IPS-15b (cell line): Measurements from ENCODE around the gene SPHK1.

Experiments used
- H3K27me3 ChIP-seq: one replicate; pipeline ENCODE4 v1.6.1; 2013; ENCODE audit warnings: low read length; ENCODE audit not compliant: control insufficient read depth, insufficient read depth
- H3K36me3 ChIP-seq: one replicate; pipeline ENCODE4 v1.6.1; 2013; ENCODE audit warnings: low read length; ENCODE audit not compliant: control insufficient read depth, insufficient read depth
- H3K4me1 ChIP-seq: one replicate; pipeline ENCODE4 v1.6.1; 2013; ENCODE audit warnings: mild to moderate bottlenecking, low read length; ENCODE audit not compliant: control insufficient read depth, insufficient read depth
- H3K4me3 ChIP-seq: one replicate; pipeline ENCODE4 v1.5.1; 2013; ENCODE audit warnings: low read depth, low read length
- H3K9ac ChIP-seq: one replicate; pipeline ENCODE4 v1.6.1; 2013; ENCODE audit warnings: low read depth, mild to moderate bottlenecking, low read length
- H3K9me3 ChIP-seq: one replicate; pipeline ENCODE4 v1.6.1; 2013; ENCODE audit warnings: mild to moderate bottlenecking, low read length; ENCODE audit not compliant: control insufficient read depth, insufficient read depth

The SPHK1 gene

GRCh38 chr17:76367642-76368041, 16.8 kb upstream of the SPHK1 start:
- H3K4me3 ChIP-seq, result no peak overlapping the region
- H3K4me1 ChIP-seq, result peaks cover 3% of the 10 kb centered on the region
- H3K27me3 ChIP-seq, result no peaks in the 10 kb centered on the region
- no peaks in the 10 kb centered on the region for H3K36me3 ChIP-seq
- H3K9ac ChIP-seq, result no peak overlapping the region
- no peaks in the 10 kb centered on the region for H3K9me3 ChIP-seq

DNA sequence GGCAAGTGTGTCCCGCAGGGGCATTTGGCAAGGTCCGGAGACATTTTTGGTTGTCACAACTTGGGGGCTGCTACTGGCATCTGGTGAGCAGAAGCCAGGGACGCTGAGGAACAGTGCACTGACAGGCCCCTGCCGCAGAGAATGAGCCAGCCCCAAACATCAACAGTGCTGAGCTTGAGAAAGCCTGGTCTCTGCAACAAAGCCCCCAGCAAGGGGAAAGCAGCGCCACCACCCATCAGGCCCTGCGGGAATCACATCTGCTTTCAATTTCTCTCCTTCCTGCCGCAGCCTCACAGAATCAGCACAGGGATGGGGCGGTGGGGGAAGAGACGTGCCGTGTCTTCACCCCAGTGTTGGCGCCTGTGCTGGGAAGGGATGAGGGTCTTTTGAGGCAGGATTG, 15.9 kb upstream of the SPHK1 start:
- Histone ChIP-seq H3K4me1 (peaks cover 3% of the 10 kb centered on the region), H3K4me3 (no peak overlapping the region), H3K9me3 (no peaks in the 10 kb centered on the region), H3K36me3 (no peaks in the 10 kb centered on the region), H3K27me3 (no peaks in the 10 kb centered on the region), H3K9ac (no peak overlapping the region)

- Histone ChIP-seq H3K9ac (no peak overlapping the region), H3K4me3 (no peak overlapping the region), H3K9me3 (no peaks in the 10 kb centered on the region), H3K36me3 (no peaks in the 10 kb centered on the region), H3K4me1 (peaks cover 3% of the 10 kb centered on the region), H3K27me3 (no peaks in the 10 kb centered on the region)
These were observed 15.0 kb upstream of the SPHK1 start for GRCh38 chr17:76369379-76369778.

DNA sequence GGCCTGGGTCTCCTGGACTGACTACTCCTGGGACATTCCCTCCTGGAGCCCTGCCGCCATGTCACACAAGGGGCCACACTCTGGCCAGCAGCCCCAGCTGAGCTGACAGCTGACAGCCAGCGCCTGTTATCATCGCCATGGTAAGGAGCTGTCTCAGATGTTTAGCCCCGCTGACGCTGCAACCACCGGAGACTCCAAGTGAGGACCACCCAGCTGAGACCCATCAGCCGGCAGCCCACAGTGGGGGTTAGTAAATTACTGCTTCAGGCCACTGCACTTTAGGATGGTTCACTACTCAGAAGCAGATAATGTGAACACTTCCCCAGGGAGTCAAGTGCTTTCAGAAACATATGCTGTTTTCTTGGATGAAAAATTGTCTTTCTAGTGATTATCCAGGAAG, 14.6 kb upstream of the SPHK1 start:
- Histone ChIP-seq H3K9ac (no peak overlapping the region), H3K36me3 (no peaks in the 10 kb centered on the region), H3K4me3 (no peak overlapping the region), H3K4me1 (peaks cover 3% of the 10 kb centered on the region), H3K27me3 (no peaks in the 10 kb centered on the region), H3K9me3 (no peaks in the 10 kb centered on the region)

GRCh38 chr17:76370261-76370993, 14.0 kb upstream of the SPHK1 start:
- Histone ChIP-seq H3K36me3 (no peaks in the 10 kb centered on the region), H3K9me3 (no peaks in the 10 kb centered on the region), H3K4me1 (peaks cover 3% of the 10 kb centered on the region), H3K4me3 (no peak overlapping the region), H3K9ac (no peak overlapping the region), H3K27me3 (no peaks in the 10 kb centered on the region)

DNA sequence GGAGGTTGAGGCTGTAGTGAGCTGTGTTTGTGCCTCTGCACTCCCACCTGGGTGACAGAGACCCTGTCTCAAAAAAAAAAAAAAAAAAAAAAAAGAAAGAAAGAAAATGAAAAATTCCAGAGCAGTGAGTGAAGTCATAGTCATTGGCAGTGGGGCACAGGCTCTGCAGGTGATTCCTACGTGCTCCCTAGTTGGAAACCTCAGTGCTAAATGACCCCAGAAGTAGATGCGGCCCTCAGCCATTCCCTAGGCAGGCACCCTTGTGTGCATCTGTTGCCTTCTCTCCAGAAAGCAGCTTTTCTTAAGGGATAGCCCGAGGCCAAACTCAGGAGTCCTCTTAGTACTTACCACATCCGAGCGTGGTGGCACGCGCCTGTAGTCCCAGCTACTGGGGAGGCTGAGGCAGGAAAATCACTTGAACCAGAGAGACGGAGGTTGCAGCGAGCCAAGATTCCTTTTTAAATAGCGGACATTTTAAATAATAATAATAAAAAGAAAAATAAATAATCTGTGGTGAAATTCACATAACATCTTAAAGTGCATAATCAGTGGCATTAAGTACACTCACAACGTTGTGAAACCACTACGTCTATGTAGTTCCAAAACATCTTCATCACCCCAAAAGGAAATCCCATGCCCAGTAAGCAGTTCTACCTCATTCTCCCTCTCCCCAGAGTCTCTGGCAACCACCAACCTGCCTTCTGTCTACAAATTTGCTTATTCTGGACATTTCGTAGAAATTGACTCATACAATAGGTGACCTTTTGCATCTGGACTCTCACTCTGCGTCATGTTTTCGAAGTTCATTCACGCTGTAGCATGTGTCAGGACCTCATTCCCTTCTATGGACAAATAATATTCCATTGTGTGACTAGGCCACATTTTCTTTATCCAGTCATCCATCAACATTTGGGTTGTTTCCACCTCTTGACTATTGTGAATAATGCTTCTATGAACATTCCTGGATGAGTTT, 12.5 kb upstream of the SPHK1 start:
- no peaks in the 10 kb centered on the region for H3K27me3 ChIP-seq
- no peaks in the 10 kb centered on the region for H3K36me3 ChIP-seq
- H3K9ac ChIP-seq, result no peak overlapping the region
- H3K9me3 ChIP-seq, result no peaks in the 10 kb centered on the region
- H3K4me3 ChIP-seq, result no peak overlapping the region
- no peaks in the 10 kb centered on the region for H3K4me1 ChIP-seq

DNA sequence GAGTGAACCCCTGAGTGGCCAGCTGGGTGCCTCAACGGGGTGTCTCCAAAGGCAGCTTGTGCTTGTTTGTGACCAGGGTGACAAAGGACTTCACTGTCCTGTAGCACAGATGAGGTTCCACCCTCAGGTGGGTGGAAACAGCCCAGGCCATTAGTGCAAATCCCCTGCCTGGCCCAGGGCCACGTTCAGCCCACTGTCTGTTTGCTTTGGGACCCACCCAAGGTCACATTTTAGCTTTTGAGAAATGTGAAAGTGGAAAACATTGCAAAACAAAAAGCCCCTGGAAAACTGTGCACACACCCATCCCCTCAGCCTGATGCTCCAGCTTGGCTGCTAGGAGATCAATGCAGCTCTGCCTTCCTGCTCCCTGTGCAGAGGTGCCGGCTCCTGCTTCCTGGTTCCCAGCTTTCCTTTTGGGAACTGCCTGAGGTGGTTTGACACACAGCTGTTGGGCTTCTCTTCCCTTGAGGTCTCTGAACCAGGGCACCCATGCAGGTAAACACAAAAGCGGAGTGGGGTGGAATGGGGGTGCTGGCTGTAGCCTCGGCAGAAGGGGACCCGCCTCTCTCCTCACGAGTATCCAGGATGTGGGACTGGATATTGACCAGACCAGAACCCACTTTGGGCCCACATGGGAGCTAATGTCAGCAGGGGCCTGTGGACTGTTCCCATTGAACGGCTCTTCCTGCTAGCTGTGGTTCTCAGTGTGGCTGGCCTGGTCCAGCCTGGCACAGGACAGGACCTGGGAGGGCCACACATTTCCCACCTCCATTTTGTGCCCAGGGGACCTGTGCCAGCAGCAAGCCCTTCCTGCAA, 7.9 kb upstream of the SPHK1 start:
- no peak overlapping the region for H3K4me3 ChIP-seq
- peaks cover 3% of the 10 kb centered on the region for H3K27me3 ChIP-seq
- H3K4me1 ChIP-seq, result no peaks in the 10 kb centered on the region
- no peaks in the 10 kb centered on the region for H3K9me3 ChIP-seq
- H3K36me3 ChIP-seq, result no peaks in the 10 kb centered on the region
- no peak overlapping the region for H3K9ac ChIP-seq

- no peaks in the 10 kb centered on the region for H3K9me3 ChIP-seq
- peaks cover 9% of the 10 kb centered on the region for H3K27me3 ChIP-seq
- no peaks in the 10 kb centered on the region for H3K36me3 ChIP-seq
- no peak overlapping the region for H3K4me3 ChIP-seq
- H3K9ac ChIP-seq, result no peak overlapping the region
- H3K4me1 ChIP-seq, result no peaks in the 10 kb centered on the region
These were observed 5.7 kb upstream of the SPHK1 start for GRCh38 chr17:76378548-76379274.

DNA sequence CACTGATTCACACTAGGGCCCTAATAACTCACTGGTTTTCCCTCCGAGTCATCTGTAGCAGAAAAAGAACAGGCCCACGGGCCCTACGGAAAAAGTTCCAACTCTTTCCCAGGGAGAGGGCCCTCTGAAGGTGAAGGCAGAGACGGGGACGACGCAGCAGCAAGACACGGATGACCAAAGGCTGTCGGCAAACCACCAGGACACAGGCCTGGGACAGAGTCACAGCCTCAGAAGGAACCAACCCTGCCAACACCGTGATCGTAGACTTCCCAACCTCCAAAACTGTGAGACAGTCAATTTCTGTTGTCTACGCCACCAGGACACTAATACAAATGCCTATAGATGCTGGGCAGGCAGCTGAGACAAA, 5.2 kb upstream of the SPHK1 start:
- Histone ChIP-seq H3K27me3 (peaks cover 13% of the 10 kb centered on the region), H3K9ac (no peak overlapping the region), H3K4me1 (no peaks in the 10 kb centered on the region), H3K36me3 (no peaks in the 10 kb centered on the region), H3K4me3 (no peak overlapping the region), H3K9me3 (no peaks in the 10 kb centered on the region)

DNA sequence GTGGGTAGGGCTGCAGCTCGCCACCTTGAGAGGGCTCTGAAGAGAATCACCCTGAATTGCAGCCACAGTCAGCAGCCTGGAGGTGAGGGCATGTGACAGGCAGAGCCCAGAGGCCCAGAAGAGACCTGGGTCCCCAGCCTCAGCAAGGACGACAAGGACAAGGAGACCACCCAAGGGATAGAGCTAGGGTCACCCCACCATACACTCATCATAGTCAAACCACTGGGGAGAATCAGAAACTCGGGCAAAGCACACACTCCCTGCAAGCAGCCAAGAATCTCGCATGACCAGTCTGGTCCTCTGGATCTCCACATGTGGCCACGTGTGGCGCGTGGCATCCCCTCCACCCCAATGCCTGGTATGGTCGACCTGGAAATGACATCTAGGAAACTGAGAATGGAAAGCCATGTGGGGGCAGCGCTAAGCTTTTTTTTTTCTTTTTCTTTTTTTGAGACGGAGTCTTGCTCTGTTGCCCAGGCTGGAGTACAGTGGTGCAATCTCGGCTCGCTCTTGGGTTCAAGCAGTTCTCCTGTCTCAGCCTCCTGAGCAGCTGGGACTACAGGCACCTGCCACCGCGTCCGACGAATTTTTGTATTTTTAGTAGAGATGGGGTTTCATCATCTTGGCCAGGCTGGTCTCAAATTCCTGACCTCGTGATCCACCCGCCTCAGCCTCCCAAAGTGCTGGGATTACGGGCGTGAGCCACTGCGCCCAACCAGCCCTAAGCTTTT, 4.6 kb upstream of the SPHK1 start:
- Histone ChIP-seq H3K4me3 (no peak overlapping the region), H3K9ac (no peak overlapping the region)

More for the DNA sequence above, 4.6 kb upstream of the SPHK1 start:
- H3K36me3 ChIP-seq, result no peaks in the 10 kb centered on the region
- H3K9me3 ChIP-seq, result no peaks in the 10 kb centered on the region
- peaks cover 17% of the 10 kb centered on the region for H3K27me3 ChIP-seq
- H3K4me1 ChIP-seq, result no peaks in the 10 kb centered on the region
